Loucy (cell line): Measurements from ENCODE around the gene ETV5.

Experiments
- H2AFZ ChIP-seq: fragments of 200-600 bp; sonication (generic); 2 replicates; pipeline ENCODE4 v1.6.0; 2016; ENCODE audit warnings: antibody characterized with exemption, mild to moderate bottlenecking, low read length, moderate library complexity
- H3F3A ChIP-seq: fragments of 200-600 bp; 2 replicates; pipeline ENCODE4 v1.6.0; 2016; ENCODE audit warnings: antibody characterized with exemption, low read depth, mild to moderate bottlenecking
- H3K27me3 ChIP-seq: fragments of 200-600 bp; sonication (generic); 2 replicates; pipeline ENCODE4 v1.6.1; 2014; ENCODE audit warnings: low read length, mild to moderate bottlenecking; ENCODE audit not compliant: insufficient read depth, poor library complexity, severe bottlenecking
- H3K36me3 ChIP-seq: fragments of 200-600 bp; sonication (generic); 2 replicates; pipeline ENCODE4 v1.6.1; 2016; ENCODE audit warnings: low read length; ENCODE audit not compliant: insufficient read depth
- H3K4me1 ChIP-seq: fragments of 200-600 bp; sonication (generic); 2 replicates; pipeline ENCODE4 v1.5.1; 2014; ENCODE audit warnings: low read length, mild to moderate bottlenecking; ENCODE audit not compliant: insufficient read depth, poor library complexity, severe bottlenecking
- H3K4me2 ChIP-seq: fragments of 200-600 bp; sonication (generic); 2 replicates; pipeline ENCODE4 v1.6.0; 2014; ENCODE audit warnings: antibody characterized with exemption, low read length, low read depth, mild to moderate bottlenecking; ENCODE audit not compliant: poor library complexity, severe bottlenecking
- H3K4me3 ChIP-seq: fragments of 200-600 bp; sonication (generic); 2 replicates; pipeline ENCODE4 v1.5.1; 2014; ENCODE audit warnings: low read length, mild to moderate bottlenecking, mixed read lengths; ENCODE audit not compliant: poor library complexity, severe bottlenecking
- H3K79me2 ChIP-seq: fragments of 200-600 bp; sonication (generic); 2 replicates; pipeline ENCODE4 v1.6.1; 2014; ENCODE audit warnings: low read length; ENCODE audit not compliant: insufficient read depth
- H3K9ac ChIP-seq: fragments of 200-600 bp; sonication (generic); 2 replicates; pipeline ENCODE4 v1.6.0; 2014; ENCODE audit warnings: mild to moderate bottlenecking, low read depth, low read length, moderate library complexity; ENCODE audit not compliant: poor library complexity, severe bottlenecking
- H3K9me2 ChIP-seq: fragments of 200-600 bp; sonication (generic); replicated peaks from 2 replicates; pipeline ENCODE4 v1.6.1; 2016; ENCODE audit warnings: low read depth, low read length, mixed read lengths
- H3K9me3 ChIP-seq: fragments of 200-600 bp; sonication (generic); 2 replicates; pipeline ENCODE4 v1.6.1; 2014; ENCODE audit warnings: mild to moderate bottlenecking, antibody characterized with exemption, low read length, low read depth; ENCODE audit not compliant: insufficient read depth
- H4K20me1 ChIP-seq: fragments of 200-600 bp; sonication (generic); 2 replicates; pipeline ENCODE4 v1.6.0; 2014; ENCODE audit warnings: antibody characterized with exemption, low read length, mild to moderate bottlenecking; ENCODE audit not compliant: insufficient read depth, poor library complexity, severe bottlenecking
- CTCF ChIP-seq: fragments of 200-600 bp; sonication (generic); conservative IDR thresholded peaks from 2 replicates; pipeline ENCODE4 v1.5.1; 2014; ENCODE audit warnings: mild to moderate bottlenecking, antibody characterized with exemption, low read length
- EZH2phosphoT487 ChIP-seq: fragments of 200-600 bp; IDR thresholded peaks from 2 replicates; pipeline ENCODE4 v1.6.1; 2018; ENCODE audit warnings: antibody characterized with exemption, mild to moderate bottlenecking, moderate library complexity, borderline replicate concordance

Gene ETV5

GRCh38 chr3:186094271-186094670 is 14.6 kb downstream of the ETV5 start:
- H3K9ac ChIP-seq: no peak overlapping the region
- no peak for TF ChIP-seq EZH2phosphoT487
- TF ChIP-seq CTCF: no peak
- H3K9me2 ChIP-seq: no peaks in the 10 kb centered on the region
- H3K36me3 ChIP-seq: no peaks in the 10 kb centered on the region
- no peak overlapping the region for H2AFZ ChIP-seq
- no peak overlapping the region for H3K4me2 ChIP-seq
- no peaks in the 10 kb centered on the region for H4K20me1 ChIP-seq
- no peaks in the 10 kb centered on the region for H3K27me3 ChIP-seq
- H3K4me3 ChIP-seq: no peak overlapping the region
- H3K79me2 ChIP-seq: no peaks in the 10 kb centered on the region
- H3F3A ChIP-seq: no peaks in the 10 kb centered on the region
- H3K9me3 ChIP-seq: no peaks in the 10 kb centered on the region
- H3K4me1 ChIP-seq: peaks cover 33% of the 10 kb centered on the region

GRCh38 chr3:186093271-186093900 is 15.5 kb downstream of the ETV5 start:
- H3F3A ChIP-seq: no peaks in the 10 kb centered on the region

GRCh38 chr3:186092360-186093070 is 16.4 kb downstream of the ETV5 start:
- no peaks in the 10 kb centered on the region for H3K27me3 ChIP-seq
- no peaks in the 10 kb centered on the region for H4K20me1 ChIP-seq
- no peak overlapping the region for H3K4me3 ChIP-seq
- H3K79me2 ChIP-seq: no peaks in the 10 kb centered on the region
- TF ChIP-seq CTCF (no peak), EZH2phosphoT487 (no peak)
- no peaks in the 10 kb centered on the region for H3F3A ChIP-seq
- no peak overlapping the region for H3K9ac ChIP-seq
- no peak overlapping the region for H3K4me2 ChIP-seq
- H3K9me2 ChIP-seq: no peaks in the 10 kb centered on the region
- H3K36me3 ChIP-seq: no peaks in the 10 kb centered on the region
- H2AFZ ChIP-seq: no peak overlapping the region
- no peaks in the 10 kb centered on the region for H3K9me3 ChIP-seq
- peaks cover 28% of the 10 kb centered on the region for H3K4me1 ChIP-seq

More at GRCh38 chr3:186093271-186093900, 15.5 kb downstream of the ETV5 start:
- Histone ChIP-seq H3K9ac (no peak overlapping the region), H3K4me3 (no peak overlapping the region), H3K4me1 (peaks cover 33% of the 10 kb centered on the region), H3K4me2 (no peak overlapping the region), H3K9me2 (no peaks in the 10 kb centered on the region), H3K36me3 (no peaks in the 10 kb centered on the region), H3K27me3 (no peaks in the 10 kb centered on the region), H4K20me1 (no peaks in the 10 kb centered on the region), H3K9me3 (no peaks in the 10 kb centered on the region), H3K79me2 (no peaks in the 10 kb centered on the region), H2AFZ (no peak overlapping the region)
- no peak for TF ChIP-seq EZH2phosphoT487
